ENCODE measurements around the gene KRT74. TPM values are rescaled to one million over a fixed set of nuclear protein-coding genes. Genes with fewer than 3 reads are reported as not detected.

The KRT74 gene
- total RNA-seq, 1 donor from 2014 or later = not detected

GRCh38 chr12:52522346-52523011, 51.2 kb downstream of the KRT74 start:
- no peak overlapping the region for H3K4me3 Mint-ChIP-seq (ENCODE audit: unreplicated experiment)
- peaks cover 11% of the 10 kb centered on the region for H3K4me1 Mint-ChIP-seq (ENCODE audit: low read depth)
- TF ChIP-seq, protein P1, sequence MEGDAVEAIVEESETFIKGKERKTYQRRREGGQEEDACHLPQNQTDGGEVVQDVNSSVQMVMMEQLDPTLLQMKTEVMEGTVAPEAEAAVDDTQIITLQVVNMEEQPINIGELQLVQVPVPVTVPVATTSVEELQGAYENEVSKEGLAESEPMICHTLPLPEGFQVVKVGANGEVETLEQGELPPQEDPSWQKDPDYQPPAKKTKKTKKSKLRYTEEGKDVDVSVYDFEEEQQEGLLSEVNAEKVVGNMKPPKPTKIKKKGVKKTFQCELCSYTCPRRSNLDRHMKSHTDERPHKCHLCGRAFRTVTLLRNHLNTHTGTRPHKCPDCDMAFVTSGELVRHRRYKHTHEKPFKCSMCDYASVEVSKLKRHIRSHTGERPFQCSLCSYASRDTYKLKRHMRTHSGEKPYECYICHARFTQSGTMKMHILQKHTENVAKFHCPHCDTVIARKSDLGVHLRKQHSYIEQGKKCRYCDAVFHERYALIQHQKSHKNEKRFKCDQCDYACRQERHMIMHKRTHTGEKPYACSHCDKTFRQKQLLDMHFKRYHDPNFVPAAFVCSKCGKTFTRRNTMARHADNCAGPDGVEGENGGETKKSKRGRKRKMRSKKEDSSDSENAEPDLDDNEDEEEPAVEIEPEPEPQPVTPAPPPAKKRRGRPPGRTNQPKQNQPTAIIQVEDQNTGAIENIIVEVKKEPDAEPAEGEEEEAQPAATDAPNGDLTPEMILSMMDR (IDR thresholded peaks at IDR 0.05) = no peak
- H3K27me3 Mint-ChIP-seq (ENCODE audit: low read depth) = peaks cover 40% of the 10 kb centered on the region
- H3K36me3 Mint-ChIP-seq (ENCODE audit: low read depth) = no peaks in the 10 kb centered on the region
- no peak overlapping the region for H3K27ac Mint-ChIP-seq (ENCODE audit: unreplicated experiment)
- peak; percentile 50 for DNase-seq (ENCODE audit: low spot score)
- no peaks in the 10 kb centered on the region for H3K9me3 Mint-ChIP-seq (ENCODE audit: low read depth)

- peaks cover 43% of the 10 kb centered on the region for H3K27me3 Mint-ChIP-seq (ENCODE audit: low read depth)
- no peak overlapping the region for H3K4me3 Mint-ChIP-seq (ENCODE audit: unreplicated experiment)
- H3K4me1 Mint-ChIP-seq (ENCODE audit: low read depth) = peaks cover 11% of the 10 kb centered on the region
- DNase-seq (ENCODE audit: low spot score) = no peak
- H3K36me3 Mint-ChIP-seq (ENCODE audit: low read depth) = no peaks in the 10 kb centered on the region
- H3K27ac Mint-ChIP-seq (ENCODE audit: unreplicated experiment) = no peak overlapping the region
- no peaks in the 10 kb centered on the region for H3K9me3 Mint-ChIP-seq (ENCODE audit: low read depth)
- TF ChIP-seq, protein P1 (IDR thresholded peaks at IDR 0.05) = no peak
These were observed 51.9 kb downstream of the KRT74 start for GRCh38 chr12:52521568-52522266.

- no peak for DNase-seq (ENCODE audit: low spot score)
- H3K9me3 Mint-ChIP-seq (ENCODE audit: low read depth) = no peaks in the 10 kb centered on the region
- peaks cover 42% of the 10 kb centered on the region for H3K27me3 Mint-ChIP-seq (ENCODE audit: low read depth)
- H3K36me3 Mint-ChIP-seq (ENCODE audit: low read depth) = no peaks in the 10 kb centered on the region
- no peak overlapping the region for H3K4me3 Mint-ChIP-seq (ENCODE audit: unreplicated experiment)
- TF ChIP-seq, protein P1 (IDR thresholded peaks at IDR 0.05) = no peak
- H3K4me1 Mint-ChIP-seq (ENCODE audit: low read depth) = peaks cover 11% of the 10 kb centered on the region
- H3K27ac Mint-ChIP-seq (ENCODE audit: unreplicated experiment) = peak overlapping the region; percentile 17
These were observed 52.5 kb downstream of the KRT74 start for GRCh38 chr12:52521175-52521567.

DNA sequence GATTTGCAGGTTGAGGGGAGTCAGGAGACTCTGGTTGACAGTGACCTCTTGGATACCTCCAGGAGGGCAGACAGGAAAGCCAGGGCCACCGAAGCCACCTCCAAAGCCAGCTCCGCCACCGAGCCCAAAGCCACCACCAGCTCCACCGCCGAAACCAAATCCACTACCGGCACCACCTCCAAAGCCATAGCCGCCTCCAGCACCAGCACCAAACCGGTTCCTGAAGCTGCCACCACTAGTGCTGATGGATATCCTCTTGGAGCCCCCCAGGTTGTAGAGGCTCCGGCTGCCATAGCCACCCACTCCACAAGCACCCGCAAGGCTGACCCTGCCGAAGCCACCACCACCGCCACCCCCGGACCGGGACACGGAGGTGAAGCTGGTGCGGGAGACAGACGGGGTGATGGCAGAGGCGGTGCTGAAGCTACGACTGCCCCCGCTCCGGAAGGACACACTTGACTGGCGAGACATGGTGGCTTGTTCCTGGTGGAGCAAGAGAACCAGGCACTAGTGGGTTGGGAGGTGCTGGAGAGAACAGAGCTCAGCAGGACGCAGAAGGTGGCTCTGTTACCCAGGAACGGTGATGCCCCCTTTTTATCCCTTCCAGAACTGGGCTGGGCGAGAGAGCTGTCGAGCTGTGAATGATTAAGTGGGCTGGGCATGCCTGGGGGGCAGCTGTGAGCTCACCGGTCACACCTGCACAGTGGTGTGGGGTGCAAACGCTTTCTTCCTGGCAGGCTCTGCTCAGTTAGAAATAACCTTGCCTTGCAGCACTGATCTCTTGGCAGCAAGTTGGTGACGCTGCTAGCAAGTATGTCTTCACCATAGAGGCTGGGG, 53.6 kb downstream of the KRT74 start, which contains the start of gene KRT5:
Gene KRT5, minus strand, starts transcription at position 569 of the 837 bp plus-strand sequence. Its CDS starts 98 bp downstream, at position 471.
- Mint-ChIP-seq H3K27me3 (ENCODE audit: low read depth) (peaks cover 48% of the 10 kb centered on the region), H3K27ac (ENCODE audit: unreplicated experiment) (peak within 1 kb of the TSS; percentile 17), H3K9me3 (ENCODE audit: low read depth) (no peaks in the 10 kb centered on the region), H3K36me3 (ENCODE audit: low read depth) (no peaks in the 10 kb centered on the region), H3K4me3 (ENCODE audit: unreplicated experiment) (no peak within 1 kb of the TSS), H3K4me1 (ENCODE audit: low read depth) (peaks cover 11% of the 10 kb centered on the region)
- TF ChIP-seq, protein P1 (IDR thresholded peaks at IDR 0.05) = no peak
- DNase-seq (ENCODE audit: low spot score) = no peak

- H3K4me1 Mint-ChIP-seq (ENCODE audit: low read depth) = peaks cover 11% of the 10 kb centered on the region
- H3K27ac Mint-ChIP-seq (ENCODE audit: unreplicated experiment) = no peak overlapping the region
- no peaks in the 10 kb centered on the region for H3K36me3 Mint-ChIP-seq (ENCODE audit: low read depth)
- no peaks in the 10 kb centered on the region for H3K9me3 Mint-ChIP-seq (ENCODE audit: low read depth)
- no peak overlapping the region for H3K4me3 Mint-ChIP-seq (ENCODE audit: unreplicated experiment)
- TF ChIP-seq, protein P1 (IDR thresholded peaks at IDR 0.05) = no peak
- peaks cover 50% of the 10 kb centered on the region for H3K27me3 Mint-ChIP-seq (ENCODE audit: low read depth)
- no peak for DNase-seq (ENCODE audit: low spot score)
These were observed 54.3 kb downstream of the KRT74 start for GRCh38 chr12:52519387-52519703.

Measured in chondrocyte (in vitro differentiated cells).